GM12878 (cell line): ENCODE results near the gene RARRES1. TPM values are rescaled to one million over a fixed set of nuclear protein-coding genes. Genes with fewer than 3 reads are reported as not detected.
A peak's percentile ranks its signal among the peaks of the same experiment; 100 is the strongest.

Source experiments
- ATAC-seq: fragments of 200-7000 bp; cut with Tn5 transposase; 3 replicates; pipeline ENCODE4 v1.9.1; 2020; ENCODE audit warnings: mild to moderate bottlenecking, moderate library complexity
- Bru-seq: library from RNA; stranded (reverse); fragments of 400-500 nt; gene quantifications from one replicate; lab custom pipeline; 2021; lab: Mats Ljungman, UMichigan
- BruChase-seq, 2 experiments: library from RNA; stranded (reverse); fragments of 400-500 nt; gene quantifications; one replicate each; lab custom pipeline; 2021; lab: Mats Ljungman, UMichigan
- BruUV-seq: library from RNA; stranded (reverse); fragments of 400-500 nt; replicated peaks from 2 replicates; lab custom pipeline; 2021; lab: Mats Ljungman, UMichigan
- CTCF ChIA-PET: fragments of 300-600 bp; sonication (Branson Sonifier 250); formaldehyde crosslinking; extraction: SDS; loops from one replicate; lab custom pipeline; 2021; ENCODE audit warnings: inconsistent platforms; lab: Yijun Ruan, JAX
- POLR2A ChIA-PET: fragments of 350-600 bp; formaldehyde crosslinking; extraction: SDS; loops from one replicate; lab custom pipeline; 2021; ENCODE audit warnings: inconsistent platforms; lab: Charles Lee
- RAD21 ChIA-PET: fragments of 300-600 bp; sonication (Branson Sonifier 250); formaldehyde crosslinking; loops from one replicate; lab custom pipeline; 2023; ENCODE audit warnings: antibody characterized with exemption; ENCODE audit not compliant: unreplicated experiment; lab: Charles Lee
- SMC1A ChIA-PET: fragments of 300-600 bp; sonication (Branson Sonifier 250); formaldehyde crosslinking; loops from one replicate; lab custom pipeline; 2023; ENCODE audit not compliant: unreplicated experiment, uncharacterized antibody; lab: Charles Lee
- DNase-seq: peaks from one replicate; pipeline ENCODE4 v3.0.0-alpha.2; 2011; ENCODE audit warnings: low read depth, low spot score
- FAIRE-seq: peaks from 3 replicates; lab custom pipeline; 2011; peaks lifted over from hg19 to GRCh38; lab: Jason Lieb, UNC
- H2AFZ ChIP-seq: 2 replicates; pipeline ENCODE4 v1.6.0; 2011; ENCODE audit warnings: low read depth, low read length, control low read depth; ENCODE audit not compliant: control insufficient read depth
- H3K27ac ChIP-seq: 2 replicates; pipeline ENCODE4 v1.5.1; 2011; ENCODE audit warnings: control low read depth; ENCODE audit not compliant: control insufficient read depth, insufficient read depth
- H3K27me3 ChIP-seq, 2 experiments: replicated peaks in 1 of 2; 2 replicates each; pipeline versions ENCODE4 v1.6.0 to v1.6.1; 2011; ENCODE audit warnings: low read length in 1 of 2; ENCODE audit not compliant: control insufficient read depth in 2 of 2, insufficient read depth in 2 of 2
- H3K36me3 ChIP-seq, 2 experiments: 2 replicates each; pipeline ENCODE4 v1.5.1; 2011; ENCODE audit warnings: low read length in 1 of 2; ENCODE audit not compliant: control insufficient read depth in 2 of 2, insufficient read depth in 2 of 2
- H3K4me1 ChIP-seq: 2 replicates; pipeline ENCODE4 v1.6.1; 2011; ENCODE audit warnings: mild to moderate bottlenecking, low read length, moderate library complexity, mixed read lengths; ENCODE audit not compliant: control insufficient read depth, insufficient read depth
- H3K4me2 ChIP-seq: 2 replicates; pipeline ENCODE4 v1.6.0; 2011; ENCODE audit warnings: control low read depth; ENCODE audit not compliant: control insufficient read depth, insufficient read depth
- H3K4me3 ChIP-seq: fragments of 200-600 bp; sonication (generic); 2 replicates; pipeline ENCODE4 v1.5.1; 2016
- H3K79me2 ChIP-seq: 2 replicates; pipeline ENCODE4 v1.6.0; 2011; ENCODE audit warnings: low read length; ENCODE audit not compliant: control insufficient read depth, insufficient read depth
- H3K9ac ChIP-seq: 2 replicates; pipeline ENCODE4 v1.8.0; 2011; ENCODE audit warnings: low read length, control low read depth, mixed read lengths; ENCODE audit not compliant: control insufficient read depth, insufficient read depth
- H3K9me3 ChIP-seq: replicated peaks from 3 replicates; pipeline ENCODE4 v1.5.1; 2011; ENCODE audit warnings: mild to moderate bottlenecking, low read length; ENCODE audit not compliant: control insufficient read depth, insufficient read depth
- H4K20me1 ChIP-seq: 2 replicates; pipeline ENCODE4 v1.6.0; 2011; ENCODE audit not compliant: control insufficient read depth, insufficient read depth
- BHLHE40 ChIP-seq, 2 experiments: fragments of 450-650 bp in 1 of 2; IDR thresholded peaks; 2 replicates each; pipeline ENCODE4 v1.6.1; 2011 to 2017; ENCODE audit warnings: low read depth in 2 of 2, borderline replicate concordance in 1 of 2, improper control_type of control experiment in 1 of 2, low read length in 1 of 2, mild to moderate bottlenecking in 1 of 2
- EGR1 ChIP-seq, 2 experiments: IDR thresholded peaks; 1 replicate in 1 of 2; 2 replicates in 1 of 2; pipeline ENCODE4 v1.6.1; 2011 to 2012; ENCODE audit warnings: low read depth in 2 of 2, low read length in 2 of 2, borderline replicate concordance in 1 of 2, mild to moderate bottlenecking in 1 of 2, moderate library complexity in 1 of 2
- GATAD2B ChIP-seq: fragments of 450-650 bp; conservative IDR thresholded peaks from 2 replicates; pipeline ENCODE4 v1.6.1; 2017; ENCODE audit warnings: low read depth, mild to moderate bottlenecking, moderate library complexity
- HDAC6 ChIP-seq: fragments of 200-600 bp; sonication (generic); IDR thresholded peaks from one replicate; pipeline ENCODE4 v1.8.0; 2017; ENCODE audit warnings: antibody characterized with exemption; ENCODE audit not compliant: unreplicated experiment
- LARP7 ChIP-seq: fragments of 450-650 bp; IDR thresholded peaks from 2 replicates; pipeline ENCODE4 v1.6.1; 2017; ENCODE audit warnings: mild to moderate bottlenecking
- POLR2A ChIP-seq: IDR thresholded peaks from 2 replicates; pipeline ENCODE4 v1.6.1; 2011; ENCODE audit warnings: low read depth, mild to moderate bottlenecking, low read length
- ZNF687 ChIP-seq: fragments of 450-650 bp; IDR thresholded peaks from 2 replicates; pipeline ENCODE4 v1.6.1; 2017; ENCODE audit warnings: mild to moderate bottlenecking, moderate library complexity
- ZSCAN29 ChIP-seq: fragments of 450-650 bp; IDR thresholded peaks from 2 replicates; pipeline ENCODE4 v1.6.1; 2017; ENCODE audit warnings: mild to moderate bottlenecking, moderate library complexity
- WGBS: methylation state at CpG from one replicate; pipeline ENCODE4 v1.1.6; 2016; ENCODE audit warnings: low lambda C conversion rate; ENCODE audit not compliant: insufficient replicate concordance, insufficient coverage; ENCODE audit errors: missing lambda C conversion rate; 5-methylcytosine and 5-hydroxymethylcytosine counted together
- in situ Hi-C: fragments of 300-500 bp; cut with MboI; formaldehyde crosslinking; loops from 9 replicates; pipeline ENCODE4 v1.14.3; 2018; ENCODE audit warnings: mixed read lengths
- intact Hi-C: fragments of 100-400 bp; cut with micrococcal nuclease; formaldehyde crosslinking; loops from one replicate; pipeline ENCODE4 v1.14.2; 2022; ENCODE audit not compliant: unreplicated experiment
- long read RNA-seq, 2 experiments: library from polyadenylated mRNA; unstranded; transcript quantifications; one replicate each; pipeline ENCODE4 v2.0.0, GENCODE V29; 2019 to 2020
- polyA minus RNA-seq, 3 experiments: library from RNA; depleted of rRNA, polyadenylated mRNA; stranded (reverse); fragments of >200 nt; gene quantifications; 2 replicates each; pipeline ENCODE4 v1.2.3, GENCODE V29; 2011
- polyA plus RNA-seq, 11 experiments: library from polyadenylated mRNA; depleted of rRNA in 4 of 11; unstranded in 6 of 11; stranded (reverse) in 5 of 11; fragments of >200 nt; fragmentation: Nextera tagmentation in 4 of 11; fragmentation: Illumina TruSeq in 1 of 11; extraction: Ambion mirVana in 4 of 11; extraction: Trizol in 1 of 11; gene quantifications; 1 replicate in 1 of 11; 2 replicates in 10 of 11; pipeline versions ENCODE4 v1.2.1 to v1.2.3, GENCODE V29; 2011 to 2016; ENCODE audit warnings: inconsistent platforms in 2 of 11, missing spikeins in 2 of 11, low read depth in 1 of 11
- total RNA-seq, 4 experiments: library from RNA; depleted of rRNA in 3 of 4; stranded (reverse); fragments of >200 nt in 3 of 4; fragmentation: Illumina TruSeq in 1 of 4; extraction: Trizol in 1 of 4; gene quantifications; 2 replicates each; pipeline versions ENCODE4 v1.2.1 to v1.2.3, GENCODE V29; 2013 to 2021
- TF ChIP-seq, protein P1 (sequence below): IDR thresholded peaks from 2 replicates; pipeline ENCODE4 v1.6.1; 2011; ENCODE audit warnings: borderline replicate concordance, low read depth, mild to moderate bottlenecking, moderate library complexity, low read length; ENCODE audit not compliant: insufficient read depth, poor library complexity, severe bottlenecking

The RARRES1 gene, protein sequence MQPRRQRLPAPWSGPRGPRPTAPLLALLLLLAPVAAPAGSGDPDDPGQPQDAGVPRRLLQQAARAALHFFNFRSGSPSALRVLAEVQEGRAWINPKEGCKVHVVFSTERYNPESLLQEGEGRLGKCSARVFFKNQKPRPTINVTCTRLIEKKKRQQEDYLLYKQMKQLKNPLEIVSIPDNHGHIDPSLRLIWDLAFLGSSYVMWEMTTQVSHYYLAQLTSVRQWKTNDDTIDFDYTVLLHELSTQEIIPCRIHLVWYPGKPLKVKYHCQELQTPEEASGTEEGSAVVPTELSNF
- not detected in 2 replicates for total RNA-seq (2013; cell fraction: nucleolus; rRNA removed)
- total RNA-seq (2014; rRNA removed) = 0.05 TPM in 1 of 2 replicates, not detected in the other
- total RNA-seq (2014; rRNA removed; fragmentation: Illumina TruSeq; extraction: Trizol) = not detected in 2 replicates
- total RNA-seq (2021) = 0.16 TPM in 1 of 2 replicates, not detected in the other
- not detected for polyA plus RNA-seq (2011; ENCODE audit: low read depth)
- not detected in 2 replicates for polyA plus RNA-seq (2011; rRNA removed)
- polyA plus RNA-seq (2011; cell fraction: cytosol; rRNA removed) = not detected in 2 replicates
- not detected in 2 replicates for polyA plus RNA-seq (2011; cell fraction: nucleus; rRNA removed)
- polyA plus RNA-seq (2012) = not detected in 2 replicates
- not detected in 2 replicates for polyA plus RNA-seq (2014; fragmentation: Illumina TruSeq; extraction: Trizol)
- under 1 TPM in 1 of 2 experiments, not detected in 1; 0.02 TPM for polyA plus RNA-seq (2014; fragmentation: Nextera tagmentation; extraction: Ambion mirVana)
- polyA plus RNA-seq (2014; rRNA removed) = not detected in 2 replicates
- polyA plus RNA-seq (2016; fragmentation: Nextera tagmentation; extraction: Ambion mirVana) = under 1 TPM; 0.63 to 0.83 TPM
- not detected in 2 replicates for polyA minus RNA-seq (2011; rRNA and poly(A)+ RNA removed)
- not detected in 2 replicates for polyA minus RNA-seq (2011; cell fraction: cytosol; rRNA and poly(A)+ RNA removed)
- not detected in 2 replicates for polyA minus RNA-seq (2011; cell fraction: nucleus; rRNA and poly(A)+ RNA removed)
- Bru-seq, nascent RNA = percentile 8 among the genes with signal in this experiment
- BruChase-seq, experiment 1, labeled RNA remaining after a 6-hour chase = percentile 3 among the genes with signal in this experiment
- not detected for BruChase-seq, experiment 2, labeled RNA remaining after a 2-hour chase
- long read RNA-seq, experiment 1 = 0 reads
- long read RNA-seq, experiment 2, partial matches to known transcripts = 0 of 1 reads
- long read RNA-seq, experiment 2, other reads (novel, unspliced or antisense) = 1 of 1 reads

GRCh38 chr3:158731938-158732855 is at the start of gene RARRES1:
Gene RARRES1, minus strand, starts transcription at chr3:158732457. Its CDS starts 42 bp downstream, at chr3:158732415.
- CTCF ChIA-PET = interaction anchor here (0.6 kb wide), 1 partner anchor 59 kb away, joined by 3 read pairs; no protein-coding TSS in a partner anchor

More at GRCh38 chr3:158731938-158732855, at the start of gene RARRES1:
- Histone ChIP-seq H3K4me1 (peaks cover 5% of the 10 kb centered on the region), H3K4me3 (peak within 1 kb of the TSS; percentile 51), H3K36me3 (no peaks in the 10 kb centered on the region), H3K79me2 (no peaks in the 10 kb centered on the region), H4K20me1 (no peaks in the 10 kb centered on the region), H3K27ac (no peak within 1 kb of the TSS), H3K4me2 (peak within 1 kb of the TSS; percentile 90), H3K27me3 (no peaks in the 10 kb centered on the region), H3K9ac (no peak within 1 kb of the TSS; the same call in 1 of the 2 replicates), H2AFZ (peak within 1 kb of the TSS; percentile 54), H3K9me3 (no peaks in the 10 kb centered on the region)
- POLR2A ChIA-PET = no interaction called here
- DNase-seq (no peak), ATAC-seq (peak; percentile 84), FAIRE-seq (no peak)
- TF ChIP-seq, protein P1, sequence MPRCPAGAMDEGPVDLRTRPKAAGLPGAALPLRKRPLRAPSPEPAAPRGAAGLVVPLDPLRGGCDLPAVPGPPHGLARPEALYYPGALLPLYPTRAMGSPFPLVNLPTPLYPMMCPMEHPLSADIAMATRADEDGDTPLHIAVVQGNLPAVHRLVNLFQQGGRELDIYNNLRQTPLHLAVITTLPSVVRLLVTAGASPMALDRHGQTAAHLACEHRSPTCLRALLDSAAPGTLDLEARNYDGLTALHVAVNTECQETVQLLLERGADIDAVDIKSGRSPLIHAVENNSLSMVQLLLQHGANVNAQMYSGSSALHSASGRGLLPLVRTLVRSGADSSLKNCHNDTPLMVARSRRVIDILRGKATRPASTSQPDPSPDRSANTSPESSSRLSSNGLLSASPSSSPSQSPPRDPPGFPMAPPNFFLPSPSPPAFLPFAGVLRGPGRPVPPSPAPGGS = no peak
- TF ChIP-seq GATAD2B (peak; percentile 59; the same call in 1 of the 2 replicates), HDAC6 (peak; percentile 66), ZNF687 (0 out of 2 replicates have a peak, but pooled peaks have one; percentile 21), LARP7 (0 out of 2 replicates have a peak, but pooled peaks have one; percentile 18), ZSCAN29 (no peak), BHLHE40 (IDR thresholded peaks at IDR 0.05; ENCODE audit: borderline replicate concordance in 1 of 2, low read depth in 2 of 2, low read length in 1 of 2) (peak in 1 of 2 experiments; percentile 51; a peak in 1 of 4 replicates), EGR1 (IDR thresholded peaks at IDR 0.05; ENCODE audit: borderline replicate concordance in 1 of 2, low read depth in 2 of 2, low read length in 2 of 2) (0 out of 3 replicates have a peak, but pooled peaks of 1 of the 2 experiments have one; percentile 10), POLR2A (peak; percentile 20; the same call in 1 of the 2 replicates)
- intact Hi-C loops = no loop called here
- in situ Hi-C loops = no loop called here
- WGBS = 30% methylated on average over 60 of the region's 101 CpGs
- no TSS peak for BruUV-seq
- RAD21 ChIA-PET = no interaction called here
- SMC1A ChIA-PET = no interaction called here
